Left ventricle myocardium superior (tissue), 1 donor: Measurements from ENCODE around the gene SCYL3. TPM values are rescaled to one million over a fixed set of nuclear protein-coding genes. Genes with fewer than 3 reads are reported as not detected.

Experiments used
- ATAC-seq: fragments of 200-7000 bp; cut with Tn5 transposase; one replicate; pipeline ENCODE4 v1.9.1; 2020; ENCODE audit warnings: mild to moderate bottlenecking, moderate library complexity
- DNase-seq: peaks from one replicate; pipeline ENCODE4 v3.0.0-alpha.2; 2020
- intact Hi-C: fragments of 100-400 bp; cut with micrococcal nuclease; formaldehyde crosslinking; loops from one replicate; pipeline ENCODE4 v1.11.0; 2022
- total RNA-seq: library from RNA; stranded (reverse); fragmentation: NEBNext Ultra II Directional; extraction: Animal tissue kit (Norgen Biotek cat#: 25700); gene quantifications from one replicate; pipeline ENCODE4 v1.2.1, GENCODE V29; 2021
- donor health status: DM: no; HTN: yes; CAD: no; lungs with severe emphysema.

SCYL3 gene
- total RNA-seq, 1 donor from 2014 or later: 5.3 TPM

- intact Hi-C loops: no loop called here
- DNase-seq (no peak), ATAC-seq (no peak)
Observed at GRCh38 chr1:169904834-169905233, 11.1 kb upstream of the SCYL3 start.

GRCh38 chr1:169902751-169903150 lies 9.1 kb upstream of the SCYL3 start:
- intact Hi-C loops: no loop called here
- ATAC-seq: no peak
- DNase-seq: no peak

DNA sequence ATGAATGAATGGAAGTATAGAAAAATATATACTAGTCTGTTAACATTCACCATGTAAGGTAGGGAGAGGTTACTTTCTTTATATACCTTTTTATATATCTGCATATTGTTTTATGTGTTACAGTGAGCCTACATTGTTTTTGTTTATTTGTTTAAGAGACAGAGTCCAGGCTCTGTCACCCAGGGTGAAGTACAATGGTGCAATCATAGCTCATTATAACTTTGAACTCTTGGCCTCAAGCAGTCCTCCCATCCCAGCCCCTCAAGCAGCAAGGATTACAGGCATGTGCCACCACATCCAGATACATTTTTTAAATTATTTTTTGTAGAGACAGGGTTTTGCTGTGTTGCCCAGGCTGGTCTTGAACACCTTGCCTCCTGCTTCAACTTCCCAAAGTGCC lies 7.4 kb upstream of the SCYL3 start:
- ATAC-seq (no peak), DNase-seq (no peak)
- intact Hi-C loops: no loop called here

- intact Hi-C loops: no loop called here
- ATAC-seq (no peak), DNase-seq (no peak)
Observed at GRCh38 chr1:169900571-169900970, 6.9 kb upstream of the SCYL3 start.

DNA sequence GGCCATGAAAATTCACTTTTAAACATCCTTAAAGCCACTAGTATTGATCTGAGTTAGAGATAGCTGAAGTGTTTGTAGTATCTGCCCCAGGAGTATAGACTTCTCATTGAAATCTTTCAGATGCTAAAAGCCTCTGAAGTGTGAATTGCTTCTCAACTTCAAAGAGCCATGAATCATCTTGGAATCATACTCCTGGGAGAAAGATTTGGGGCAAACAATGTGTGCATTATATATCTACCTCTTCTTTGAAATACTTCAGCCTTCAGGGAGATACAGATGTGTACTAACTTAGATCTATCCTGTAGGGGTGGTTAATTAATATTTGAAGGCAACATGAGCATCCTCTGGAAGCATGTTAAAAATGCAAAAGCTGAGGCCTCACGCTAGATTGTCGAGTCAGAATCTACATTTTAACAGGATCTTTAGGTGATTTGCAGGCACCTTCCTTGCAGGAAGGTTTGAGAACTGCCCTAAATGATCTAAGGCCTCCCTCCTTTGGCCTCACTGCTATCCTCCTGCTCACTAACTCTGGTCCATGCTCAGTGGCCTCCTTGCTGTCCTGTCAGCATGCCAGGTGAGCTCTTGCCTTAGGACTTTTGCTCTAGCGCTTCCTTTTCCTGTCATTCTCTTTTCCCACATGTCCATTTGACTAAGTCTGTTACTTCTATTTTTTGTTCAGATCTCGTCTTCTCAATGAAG lies 6.0 kb upstream of the SCYL3 start:
- intact Hi-C loops: no loop called here
- no peak for DNase-seq
- ATAC-seq: no peak

DNA sequence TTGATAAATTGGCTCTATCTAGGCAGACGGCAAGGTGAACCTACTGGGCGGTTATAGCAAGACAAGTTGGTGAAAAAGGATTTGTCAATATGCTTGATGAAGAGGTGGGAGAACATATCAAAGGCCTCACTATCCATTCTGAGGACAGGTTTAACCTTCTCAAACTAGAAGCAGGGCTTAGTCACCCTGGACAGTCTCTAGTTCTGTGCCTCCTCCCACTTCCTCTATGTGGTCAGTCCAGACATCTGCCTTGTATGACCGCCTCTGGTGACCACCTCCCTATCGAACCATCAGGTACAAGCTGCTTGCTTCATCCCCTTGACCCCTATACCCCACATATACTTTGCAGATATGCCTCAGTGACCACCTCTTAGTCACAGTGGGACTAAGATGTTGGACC lies 2.3 kb upstream of the SCYL3 start:
- intact Hi-C loops: no loop called here
- ATAC-seq (no peak), DNase-seq (no peak)

GRCh38 chr1:169894424-169895145 lies 889 bp upstream of the SCYL3 start:
- intact Hi-C loops: no loop called here
- DNase-seq (no peak), ATAC-seq (no peak)

DNA sequence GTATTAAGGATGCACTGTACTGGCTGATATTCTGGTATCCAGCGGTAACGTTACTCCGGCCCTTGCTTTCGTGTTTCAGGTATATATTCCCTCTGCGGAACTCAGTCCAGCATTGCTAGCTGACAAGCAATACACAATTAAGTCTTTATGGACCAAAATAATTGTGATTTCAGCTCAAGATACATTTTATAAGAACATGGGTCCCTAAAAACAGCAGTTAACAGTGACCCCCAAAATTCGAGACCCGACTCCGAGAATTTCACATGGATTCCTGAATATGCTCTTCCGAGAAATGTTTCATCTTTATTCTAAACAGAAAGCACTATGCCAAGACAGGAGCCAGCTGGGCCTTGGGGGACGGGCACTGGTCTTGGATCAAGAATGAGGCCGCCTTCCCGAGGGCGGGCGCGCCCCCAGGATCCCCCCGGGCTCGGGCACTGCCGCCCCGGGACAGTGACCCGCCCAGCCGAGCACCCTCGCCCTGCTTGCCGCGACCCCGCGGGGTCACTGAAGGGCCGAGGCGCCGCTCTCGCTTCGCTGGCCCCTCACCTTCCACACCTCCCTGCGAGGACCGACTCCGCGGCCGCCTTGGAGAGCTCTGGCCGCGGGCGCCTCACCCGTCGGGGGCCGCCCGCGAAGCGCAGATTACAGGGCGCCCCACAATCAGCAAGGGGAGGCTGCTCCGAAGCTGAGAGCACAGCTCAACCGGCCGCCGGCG lies 610 bp downstream of the SCYL3 start:
- DNase-seq (peak; percentile 61), ATAC-seq (peak; percentile 4)
- intact Hi-C loops: no loop called here

- DNase-seq: no peak
- ATAC-seq: no peak
- intact Hi-C loops: no loop called here
Observed at GRCh38 chr1:169892176-169892926, 1.3 kb downstream of the SCYL3 start.

- DNase-seq: no peak
- intact Hi-C loops: no loop called here
- ATAC-seq: no peak
Observed at GRCh38 chr1:169891539-169891885, 2.2 kb downstream of the SCYL3 start.

GRCh38 chr1:169890761-169891538 lies 2.7 kb downstream of the SCYL3 start:
- intact Hi-C loops: no loop called here
- ATAC-seq (no peak), DNase-seq (no peak)

- intact Hi-C loops: no loop called here
- ATAC-seq (no peak), DNase-seq (no peak)
Observed at GRCh38 chr1:169889871-169890270, 3.8 kb downstream of the SCYL3 start.

DNA sequence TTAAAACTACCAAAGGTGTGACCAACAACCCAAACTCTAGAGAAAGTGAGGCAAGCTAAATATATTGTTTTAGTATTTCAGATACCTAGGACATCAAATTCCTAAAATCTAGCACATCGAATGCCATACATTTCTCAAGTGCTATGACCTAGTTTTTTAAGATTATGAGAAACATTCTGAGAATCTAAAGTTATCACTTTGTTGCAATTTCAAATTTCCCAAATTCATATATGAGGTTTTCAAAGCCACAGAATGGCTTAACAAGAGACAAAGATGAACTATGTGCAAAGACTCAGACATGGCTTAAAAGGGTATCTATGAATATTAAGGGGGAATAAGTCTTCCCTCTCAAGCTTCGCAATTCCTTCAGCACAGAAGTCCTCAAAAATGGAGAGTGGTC lies 6.8 kb downstream of the SCYL3 start:
- intact Hi-C loops: no loop called here
- no peak for DNase-seq
- ATAC-seq: no peak

- DNase-seq (no peak), ATAC-seq (no peak)
- intact Hi-C loops: no loop called here
Observed at GRCh38 chr1:169886422-169886821, 7.3 kb downstream of the SCYL3 start.

DNA sequence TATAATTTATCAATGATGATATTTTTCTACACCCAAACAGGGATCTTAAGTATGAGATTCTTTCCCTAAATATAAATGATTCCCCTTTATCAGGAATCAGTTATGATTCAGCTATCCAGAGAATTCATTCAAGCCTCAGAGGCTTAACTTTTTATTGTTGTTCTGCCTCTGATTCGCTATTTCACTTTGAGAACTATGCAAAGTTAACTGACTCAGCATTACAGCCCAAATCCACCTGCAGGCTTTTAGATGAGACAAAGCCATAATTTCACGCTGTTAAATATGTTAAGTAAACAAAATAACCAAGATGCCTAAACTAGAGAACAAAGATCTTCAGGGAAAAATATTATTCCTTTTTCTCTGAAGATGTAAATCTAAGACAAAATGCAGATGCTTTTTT lies 8.5 kb downstream of the SCYL3 start:
- no peak for ATAC-seq
- no peak for DNase-seq
- intact Hi-C loops: no loop called here

DNA sequence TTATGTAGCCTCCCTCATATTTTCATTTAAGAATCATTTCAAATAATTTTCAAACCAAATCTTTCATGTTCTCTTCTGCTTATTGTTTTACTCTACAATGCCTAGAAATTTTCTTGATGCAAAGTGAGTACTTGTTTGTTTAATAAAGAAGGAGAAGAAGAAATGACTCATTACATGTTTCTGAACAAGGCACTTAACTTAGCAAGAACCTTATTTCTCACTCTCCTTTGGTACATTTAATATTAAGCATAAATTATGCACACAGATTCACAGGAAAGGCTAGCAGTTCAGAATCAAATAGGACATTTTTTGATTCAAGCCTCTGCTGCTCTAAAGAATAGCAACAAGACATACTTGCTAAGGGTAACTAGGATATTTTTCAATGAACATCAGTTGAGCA lies 9.1 kb downstream of the SCYL3 start:
- DNase-seq: no peak
- ATAC-seq: no peak
- intact Hi-C loops: no loop called here

DNA sequence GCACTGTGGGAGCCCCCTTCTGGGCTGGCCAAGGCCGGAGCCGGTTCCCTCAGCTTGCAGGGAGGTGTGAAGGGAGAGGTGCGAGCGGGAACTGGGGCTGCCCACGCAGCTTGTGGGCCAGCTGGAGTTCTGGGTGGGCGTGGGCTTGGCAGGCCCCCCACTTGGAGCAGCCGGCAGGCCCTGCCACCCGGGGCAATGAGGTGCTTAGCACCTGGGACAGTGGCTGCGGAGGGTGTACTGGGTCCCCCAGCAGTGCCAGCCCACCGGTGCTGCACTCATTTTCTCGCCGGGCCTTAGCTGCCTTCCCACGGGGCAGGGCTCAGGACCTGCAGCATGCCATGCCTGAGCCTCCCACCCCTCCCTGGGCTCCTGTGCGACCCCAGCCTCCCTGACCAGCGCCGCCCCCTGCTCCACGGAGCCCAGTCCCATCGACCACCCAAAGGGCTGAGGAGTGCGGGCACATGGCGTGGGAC lies 11.6 kb downstream of the SCYL3 start:
- no peak for ATAC-seq
- intact Hi-C loops: no loop called here
- no peak for DNase-seq

GRCh38 chr1:169879034-169879840 lies 14.5 kb downstream of the SCYL3 start:
- ATAC-seq (no peak), DNase-seq (no peak)
- intact Hi-C loops: no loop called here
